Germinal center (tissue), 1 donor: Measurements from ENCODE around the gene LAMA5.

Experiments used
- DNase-seq: peaks from one replicate; pipeline ENCODE4 v3.0.0; 2012; ENCODE audit warnings: mixed read lengths, low spot score

LAMA5 gene

GRCh38 chr20:62360854-62361798, 6.0 kb downstream of the LAMA5 start:
- no peak for DNase-seq

- no peak for DNase-seq
Observed at GRCh38 chr20:62359491-62360121, 7.5 kb downstream of the LAMA5 start.

- DNase-seq: no peak
Observed at GRCh38 chr20:62359043-62359490, 8.0 kb downstream of the LAMA5 start.

- DNase-seq: no peak
Observed at GRCh38 chr20:62358171-62359042, 8.7 kb downstream of the LAMA5 start.

- no peak for DNase-seq
Observed at GRCh38 chr20:62357681-62358080, 9.4 kb downstream of the LAMA5 start.

GRCh38 chr20:62357187-62357667, 9.9 kb downstream of the LAMA5 start:
- no peak for DNase-seq

GRCh38 chr20:62356589-62357186, 10.4 kb downstream of the LAMA5 start:
- no peak for DNase-seq

- no peak for DNase-seq
Observed at GRCh38 chr20:62355878-62356588, 11.1 kb downstream of the LAMA5 start.

GRCh38 chr20:62355516-62355877, 11.6 kb downstream of the LAMA5 start:
- DNase-seq: no peak

GRCh38 chr20:62354811-62355341, 12.2 kb downstream of the LAMA5 start:
- no peak for DNase-seq

- DNase-seq: no peak
Observed at GRCh38 chr20:62354031-62354808, 12.9 kb downstream of the LAMA5 start.

- DNase-seq: no peak
Observed at GRCh38 chr20:62353289-62354030, 13.7 kb downstream of the LAMA5 start.

- no peak for DNase-seq
Observed at GRCh38 chr20:62352402-62353288, 14.5 kb downstream of the LAMA5 start.

- DNase-seq: no peak
Observed at GRCh38 chr20:62351469-62352401, 15.4 kb downstream of the LAMA5 start.

GRCh38 chr20:62350629-62351422, 16.3 kb downstream of the LAMA5 start:
- DNase-seq: no peak

- no peak for DNase-seq
Observed at GRCh38 chr20:62350098-62350628, 16.9 kb downstream of the LAMA5 start.
